ENCODE data around the gene SMARCAD1.

SMARCAD1 gene

GRCh38 chr4:94256144-94256783 lies 48.6 kb downstream of the SMARCAD1 start:
- H3K36me3 ChIP-seq (ENCODE audit: control insufficient read depth, insufficient read depth, low read length) = peaks cover 8% of the 10 kb centered on the region; the same call in 1 of the 2 replicates
- no peaks in the 10 kb centered on the region for H3K4me1 ChIP-seq (ENCODE audit: control insufficient read depth, insufficient read depth, low read length)
- no CpG with 5 or more reads among the region's 8 CpGs for WGBS (ENCODE audit: insufficient coverage, insufficient read length)
- no peaks in the 10 kb centered on the region for H3K27me3 ChIP-seq (ENCODE audit: control insufficient read depth, insufficient read depth, low read length)
- H3K9me3 ChIP-seq (ENCODE audit: control insufficient read depth, insufficient read depth, low read length) = no peaks in the 10 kb centered on the region
- no peak overlapping the region for H3K27ac ChIP-seq (ENCODE audit: low read length)
- no peak for DNase-seq (ENCODE audit: low read depth, low spot score)
- H3K4me3 ChIP-seq (ENCODE audit: low read length) = no peak overlapping the region

GRCh38 chr4:94256828-94257227 lies 49.2 kb downstream of the SMARCAD1 start:
- Histone ChIP-seq H3K4me3 (ENCODE audit: low read length) (no peak overlapping the region), H3K9me3 (ENCODE audit: control insufficient read depth, insufficient read depth, low read length) (no peaks in the 10 kb centered on the region), H3K27ac (ENCODE audit: low read length) (no peak overlapping the region), H3K27me3 (ENCODE audit: control insufficient read depth, insufficient read depth, low read length) (no peaks in the 10 kb centered on the region), H3K4me1 (ENCODE audit: control insufficient read depth, insufficient read depth, low read length) (no peaks in the 10 kb centered on the region), H3K36me3 (ENCODE audit: control insufficient read depth, insufficient read depth, low read length) (peaks cover 8% of the 10 kb centered on the region; the same call in 1 of the 2 replicates)
- no peak for DNase-seq (ENCODE audit: low read depth, low spot score)

DNA sequence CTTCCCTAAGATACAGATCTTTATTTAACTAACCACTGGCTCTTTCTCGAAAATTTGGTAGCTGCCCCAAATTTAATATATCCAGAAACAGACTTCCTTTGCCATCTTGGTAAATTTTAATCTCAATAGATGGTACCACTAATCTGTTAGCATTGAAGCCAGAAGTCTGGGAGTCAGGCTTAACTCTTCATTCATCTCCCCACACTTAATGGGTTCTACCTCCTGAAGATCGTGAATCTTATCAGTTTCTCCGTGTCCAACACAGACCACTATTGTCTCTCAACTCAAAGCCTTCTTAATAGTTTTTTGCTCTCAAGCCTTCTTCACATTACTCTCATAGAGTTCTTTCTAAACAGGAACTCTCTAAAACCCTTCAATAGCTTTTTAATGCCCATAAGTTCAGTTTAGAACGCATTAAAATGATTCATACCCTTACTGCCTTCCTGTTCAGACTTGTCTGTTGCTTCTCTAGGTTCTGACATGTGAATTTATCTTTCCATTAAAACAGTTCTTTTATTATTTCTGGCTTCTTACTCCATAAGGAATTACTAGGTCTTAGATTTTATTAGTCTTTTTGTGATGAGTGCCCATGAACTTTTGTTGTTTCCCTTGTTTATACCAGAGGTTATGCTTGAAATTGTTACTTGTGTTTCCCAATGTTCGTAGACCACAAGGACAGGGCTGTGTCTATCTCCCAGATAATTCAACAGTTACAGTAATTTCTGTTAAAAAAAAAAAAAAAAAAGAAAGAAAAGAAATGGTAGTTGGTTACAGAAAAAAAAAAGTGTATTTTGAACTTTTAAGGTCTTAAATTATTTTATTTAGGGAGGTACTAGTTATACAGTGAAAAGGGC lies 54.7 kb downstream of the SMARCAD1 start:
- Histone ChIP-seq H3K36me3 (ENCODE audit: control insufficient read depth, insufficient read depth, low read length) (no peaks in the 10 kb centered on the region; the same call in 1 of the 2 replicates), H3K4me3 (ENCODE audit: low read length) (no peak overlapping the region), H3K4me1 (ENCODE audit: control insufficient read depth, insufficient read depth, low read length) (no peaks in the 10 kb centered on the region), H3K9me3 (ENCODE audit: control insufficient read depth, insufficient read depth, low read length) (no peaks in the 10 kb centered on the region), H3K27ac (ENCODE audit: low read length) (no peak overlapping the region), H3K27me3 (ENCODE audit: control insufficient read depth, insufficient read depth, low read length) (no peaks in the 10 kb centered on the region)
- DNase-seq (ENCODE audit: low read depth, low spot score) = no peak
- no CpG with 5 or more reads among the region's 5 CpGs for WGBS (ENCODE audit: insufficient coverage, insufficient read length)

GRCh38 chr4:94267037-94267436 lies 59.4 kb downstream of the SMARCAD1 start:
- no CpG with 5 or more reads among the region's 4 CpGs for WGBS (ENCODE audit: insufficient coverage, insufficient read length)
- Histone ChIP-seq H3K4me1 (ENCODE audit: control insufficient read depth, insufficient read depth, low read length) (no peaks in the 10 kb centered on the region), H3K4me3 (ENCODE audit: low read length) (no peak overlapping the region), H3K27me3 (ENCODE audit: control insufficient read depth, insufficient read depth, low read length) (no peaks in the 10 kb centered on the region), H3K36me3 (ENCODE audit: control insufficient read depth, insufficient read depth, low read length) (no peaks in the 10 kb centered on the region; the same call in 1 of the 2 replicates), H3K9me3 (ENCODE audit: control insufficient read depth, insufficient read depth, low read length) (no peaks in the 10 kb centered on the region), H3K27ac (ENCODE audit: low read length) (no peak overlapping the region)
- no peak for DNase-seq (ENCODE audit: low read depth, low spot score)

GRCh38 chr4:94271248-94271647 lies 63.6 kb downstream of the SMARCAD1 start:
- H3K4me1 ChIP-seq (ENCODE audit: control insufficient read depth, insufficient read depth, low read length) = no peaks in the 10 kb centered on the region
- H3K36me3 ChIP-seq (ENCODE audit: control insufficient read depth, insufficient read depth, low read length) = no peaks in the 10 kb centered on the region
- H3K4me3 ChIP-seq (ENCODE audit: low read length) = no peak overlapping the region
- WGBS (ENCODE audit: insufficient coverage, insufficient read length) = no CpG with 5 or more reads among the region's 2 CpGs
- H3K27ac ChIP-seq (ENCODE audit: low read length) = no peak overlapping the region
- no peaks in the 10 kb centered on the region for H3K9me3 ChIP-seq (ENCODE audit: control insufficient read depth, insufficient read depth, low read length)
- DNase-seq (ENCODE audit: low read depth, low spot score) = no peak
- H3K27me3 ChIP-seq (ENCODE audit: control insufficient read depth, insufficient read depth, low read length) = no peaks in the 10 kb centered on the region

DNA sequence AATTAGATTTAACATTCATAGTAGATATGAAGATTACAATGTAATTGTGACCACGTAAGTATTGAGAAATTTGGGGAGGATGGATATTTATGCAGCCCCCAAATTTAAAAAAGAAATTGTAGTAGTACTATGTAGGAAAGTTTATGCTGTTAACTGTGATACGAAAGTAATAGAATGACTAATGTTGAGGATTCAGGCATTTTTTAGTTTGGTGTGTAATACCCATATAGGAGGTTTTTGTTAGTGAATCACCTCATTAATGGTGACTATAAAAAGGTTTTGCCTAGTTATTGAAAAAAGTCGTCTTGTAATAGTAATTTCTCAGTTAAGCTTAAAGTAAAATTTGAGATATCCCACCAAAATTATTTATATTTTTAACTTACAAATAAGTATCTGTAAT lies 67.2 kb downstream of the SMARCAD1 start:
- H3K36me3 ChIP-seq (ENCODE audit: control insufficient read depth, insufficient read depth, low read length) = peaks cover 8% of the 10 kb centered on the region; the same call in 1 of the 2 replicates
- H3K9me3 ChIP-seq (ENCODE audit: control insufficient read depth, insufficient read depth, low read length) = no peaks in the 10 kb centered on the region
- H3K4me1 ChIP-seq (ENCODE audit: control insufficient read depth, insufficient read depth, low read length) = no peaks in the 10 kb centered on the region
- no peaks in the 10 kb centered on the region for H3K27me3 ChIP-seq (ENCODE audit: control insufficient read depth, insufficient read depth, low read length)
- no peak overlapping the region for H3K4me3 ChIP-seq (ENCODE audit: low read length)
- 100% methylated on average over 2 of the region's 3 CpGs for WGBS (ENCODE audit: insufficient coverage, insufficient read length)
- no peak overlapping the region for H3K27ac ChIP-seq (ENCODE audit: low read length)
- no peak for DNase-seq (ENCODE audit: low read depth, low spot score)

DNA sequence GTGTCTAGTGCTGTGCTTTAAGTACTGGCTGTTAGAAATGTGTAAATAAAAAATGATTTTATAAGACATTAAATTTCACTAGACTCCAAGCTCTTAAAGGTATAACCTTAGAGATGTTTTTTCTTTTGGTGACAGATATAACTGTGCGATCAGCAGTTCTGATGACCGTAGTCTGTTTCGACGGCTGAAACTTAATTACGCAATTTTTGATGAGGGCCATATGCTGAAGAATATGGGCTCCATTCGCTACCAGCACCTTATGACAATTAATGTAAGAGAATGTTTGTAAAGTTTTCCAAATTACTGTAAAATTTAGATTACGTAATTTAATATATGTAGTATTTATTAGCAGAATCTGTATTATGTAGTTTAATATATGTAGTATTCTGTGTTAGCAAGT lies 68.5 kb downstream of the SMARCAD1 start:
- no peak for DNase-seq (ENCODE audit: low read depth, low spot score)
- Histone ChIP-seq H3K27me3 (ENCODE audit: control insufficient read depth, insufficient read depth, low read length) (no peaks in the 10 kb centered on the region), H3K4me1 (ENCODE audit: control insufficient read depth, insufficient read depth, low read length) (no peaks in the 10 kb centered on the region), H3K27ac (ENCODE audit: low read length) (no peak overlapping the region), H3K9me3 (ENCODE audit: control insufficient read depth, insufficient read depth, low read length) (no peaks in the 10 kb centered on the region), H3K36me3 (ENCODE audit: control insufficient read depth, insufficient read depth, low read length) (peaks cover 8% of the 10 kb centered on the region; the same call in 1 of the 2 replicates), H3K4me3 (ENCODE audit: low read length) (no peak overlapping the region)
- WGBS (ENCODE audit: insufficient coverage, insufficient read length) = 100% methylated on average over 1 of the region's 7 CpGs

DNA sequence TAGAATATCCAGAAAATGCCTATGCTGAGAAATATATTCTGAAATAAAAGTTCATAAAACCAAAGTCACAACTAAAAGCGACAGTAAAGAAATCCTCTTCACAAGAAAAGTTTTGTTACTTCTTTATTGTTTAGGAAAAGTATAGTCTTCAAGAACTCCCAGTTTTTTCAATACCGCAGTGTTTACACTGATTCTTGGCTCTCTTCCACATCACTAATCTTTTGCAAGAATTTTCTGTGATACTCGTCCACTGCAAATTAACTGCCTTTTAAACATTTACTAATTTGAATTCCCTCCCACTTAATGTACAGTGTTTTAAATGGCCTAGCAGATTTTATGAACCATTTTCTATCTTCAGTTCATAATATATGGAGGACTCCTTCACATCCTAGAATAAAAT lies 69.9 kb downstream of the SMARCAD1 start:
- Histone ChIP-seq H3K4me1 (ENCODE audit: control insufficient read depth, insufficient read depth, low read length) (no peaks in the 10 kb centered on the region), H3K36me3 (ENCODE audit: control insufficient read depth, insufficient read depth, low read length) (peaks cover 8% of the 10 kb centered on the region; the same call in 1 of the 2 replicates), H3K4me3 (ENCODE audit: low read length) (no peak overlapping the region), H3K27ac (ENCODE audit: low read length) (no peak overlapping the region), H3K27me3 (ENCODE audit: control insufficient read depth, insufficient read depth, low read length) (no peaks in the 10 kb centered on the region), H3K9me3 (ENCODE audit: control insufficient read depth, insufficient read depth, low read length) (no peaks in the 10 kb centered on the region)
- WGBS (ENCODE audit: insufficient coverage, insufficient read length) = no CpG with 5 or more reads among the region's 3 CpGs
- DNase-seq (ENCODE audit: low read depth, low spot score) = no peak

- Histone ChIP-seq H3K27me3 (ENCODE audit: control insufficient read depth, insufficient read depth, low read length) (no peaks in the 10 kb centered on the region), H3K36me3 (ENCODE audit: control insufficient read depth, insufficient read depth, low read length) (peaks cover 8% of the 10 kb centered on the region; the same call in 1 of the 2 replicates), H3K4me3 (ENCODE audit: low read length) (no peak overlapping the region), H3K9me3 (ENCODE audit: control insufficient read depth, insufficient read depth, low read length) (no peaks in the 10 kb centered on the region), H3K27ac (ENCODE audit: low read length) (no peak overlapping the region), H3K4me1 (ENCODE audit: control insufficient read depth, insufficient read depth, low read length) (no peaks in the 10 kb centered on the region)
- WGBS (ENCODE audit: insufficient coverage, insufficient read length) = no CpG with 5 or more reads among the region's 2 CpGs
- DNase-seq (ENCODE audit: low read depth, low spot score) = no peak
These were observed 71.1 kb downstream of the SMARCAD1 start for GRCh38 chr4:94278781-94279180.

DNA sequence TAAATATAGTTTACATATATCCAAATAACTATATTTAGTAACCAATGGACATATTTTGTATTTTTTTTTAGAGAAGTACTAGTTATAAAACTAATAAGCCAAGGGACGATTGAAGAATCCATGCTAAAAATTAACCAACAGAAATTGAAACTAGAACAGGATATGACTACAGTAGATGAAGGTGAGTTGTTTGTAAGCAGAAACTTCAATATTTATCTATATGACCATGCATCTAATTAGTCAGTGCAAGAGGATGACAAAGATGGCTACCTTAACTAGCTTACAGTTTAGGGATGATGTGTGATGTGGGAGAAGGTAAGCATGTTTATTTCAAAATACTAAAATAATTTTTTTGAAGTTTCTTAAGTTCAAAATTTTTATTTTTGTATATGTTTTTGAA lies 77.2 kb downstream of the SMARCAD1 start:
- no peaks in the 10 kb centered on the region for H3K9me3 ChIP-seq (ENCODE audit: control insufficient read depth, insufficient read depth, low read length)
- H3K36me3 ChIP-seq (ENCODE audit: control insufficient read depth, insufficient read depth, low read length) = peaks cover 3% of the 10 kb centered on the region; the same call in 1 of the 2 replicates
- H3K4me1 ChIP-seq (ENCODE audit: control insufficient read depth, insufficient read depth, low read length) = no peaks in the 10 kb centered on the region
- no peak overlapping the region for H3K4me3 ChIP-seq (ENCODE audit: low read length)
- no peak overlapping the region for H3K27ac ChIP-seq (ENCODE audit: low read length)
- H3K27me3 ChIP-seq (ENCODE audit: control insufficient read depth, insufficient read depth, low read length) = no peaks in the 10 kb centered on the region
- no CpG with 5 or more reads among the region's 1 CpG for WGBS (ENCODE audit: insufficient coverage, insufficient read length)
- DNase-seq (ENCODE audit: low read depth, low spot score) = no peak
